Amniotic stem cell (primary cell): Measurements from ENCODE around the gene TMEM63C.

Source experiments
- DNase-seq: peaks from one replicate; lab custom pipeline; 2025; lab: John Stamatoyannopoulos, UW

Gene TMEM63C

GRCh38 chr14:77181603-77182437, at the start of gene TMEM63C:
Gene TMEM63C, plus strand, starts transcription at chr14:77181798. Its CDS starts 37,016 bp downstream, at chr14:77218814.
- DNase-seq = no peak

GRCh38 chr14:77131871-77132486, 49.6 kb upstream of the TMEM63C start:
- DNase-seq = no peak

DNA sequence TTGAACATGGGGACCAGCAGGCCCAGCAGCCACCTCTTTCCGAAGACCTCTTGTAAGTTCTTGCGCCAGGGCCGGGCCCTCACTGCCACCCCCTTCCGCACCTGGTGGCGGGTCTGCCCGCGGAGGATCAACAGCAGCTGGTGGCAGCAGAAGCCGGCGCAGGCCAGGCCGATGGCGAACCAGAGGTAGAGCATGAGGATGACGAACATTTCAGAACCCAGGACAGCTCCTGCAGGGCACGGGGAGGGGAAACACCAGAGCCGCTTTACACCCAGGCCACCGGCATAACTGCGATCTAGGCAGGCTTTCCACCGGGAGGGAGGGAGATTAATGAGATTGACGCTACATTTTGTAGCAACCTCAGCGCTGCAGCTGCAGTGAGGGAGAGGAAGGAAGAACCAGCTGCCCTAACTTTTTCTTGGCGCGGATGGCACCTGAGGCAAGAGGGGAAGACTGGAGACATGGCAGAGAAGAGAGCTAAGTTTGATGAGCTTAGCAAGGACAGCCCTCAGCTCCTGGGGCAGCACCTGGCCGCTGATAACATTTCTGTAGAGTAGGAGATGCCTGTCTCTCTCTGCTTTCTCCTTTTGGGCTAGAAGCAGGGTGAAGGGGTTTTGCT, 47.8 kb upstream of the TMEM63C start:
- peak; percentile 39 for DNase-seq

DNA sequence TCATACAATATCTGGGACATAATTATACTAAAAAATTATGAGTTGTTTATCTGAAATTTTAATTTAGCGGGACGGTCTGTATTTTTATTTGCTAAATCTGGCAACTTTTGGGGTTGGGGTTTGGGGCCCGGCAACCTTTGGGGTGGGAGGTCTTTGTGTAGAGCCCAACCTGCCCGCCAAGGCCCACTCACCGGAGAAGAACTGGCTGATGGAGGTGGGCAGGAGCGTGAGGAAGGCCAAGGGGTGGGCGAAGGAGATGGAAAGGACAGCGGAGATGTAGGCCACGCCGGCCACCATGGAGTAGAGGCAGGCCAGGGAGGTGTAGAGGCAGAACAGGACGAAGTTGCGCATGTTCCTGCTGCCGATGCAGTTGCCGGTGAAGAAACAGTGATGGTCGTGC, 42.6 kb upstream of the TMEM63C start:
- no peak for DNase-seq

DNA sequence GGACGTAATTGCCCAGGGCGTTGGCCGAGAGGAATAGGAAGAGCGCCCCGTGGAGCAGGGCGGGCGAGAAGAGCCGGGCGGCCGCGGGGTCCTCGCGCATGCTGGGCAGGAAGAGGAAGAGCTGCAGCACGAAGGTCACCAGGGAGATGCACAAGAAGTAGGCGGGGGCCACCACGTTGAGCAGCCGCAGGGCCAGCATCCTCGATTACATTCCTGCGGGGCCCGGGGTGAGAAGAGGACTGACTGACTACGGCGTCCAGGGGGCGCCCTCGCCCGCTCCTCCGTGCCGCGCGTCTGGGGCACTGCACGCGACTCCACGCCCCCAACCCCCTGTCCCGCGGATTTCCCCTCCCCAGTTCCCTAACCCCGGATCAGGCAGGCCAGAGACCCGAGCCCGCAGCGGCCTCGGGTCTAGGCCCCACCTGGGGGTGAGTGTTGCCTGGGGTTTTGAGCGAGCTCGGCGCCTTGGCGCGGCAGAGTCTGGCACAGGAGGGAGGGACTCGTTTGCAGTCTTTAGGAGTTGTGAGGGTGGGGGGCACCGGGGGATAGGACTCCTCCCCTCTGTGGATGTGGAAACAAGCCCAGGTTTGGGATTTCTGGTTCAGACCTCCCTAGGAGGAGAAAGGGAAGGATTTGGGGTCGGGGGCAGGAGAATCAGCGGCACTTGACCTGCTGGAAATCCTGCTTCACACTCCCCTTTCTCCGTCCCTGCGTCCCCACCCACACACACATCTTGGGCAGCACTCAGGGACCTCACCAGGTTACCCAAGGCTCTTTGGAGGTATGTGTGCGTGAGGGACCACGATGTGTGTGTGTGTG, 41.8 kb upstream of the TMEM63C start:
- DNase-seq = no peak

- DNase-seq = no peak
Measured at GRCh38 chr14:77140359-77141213, 41.0 kb upstream of the TMEM63C start.

DNA sequence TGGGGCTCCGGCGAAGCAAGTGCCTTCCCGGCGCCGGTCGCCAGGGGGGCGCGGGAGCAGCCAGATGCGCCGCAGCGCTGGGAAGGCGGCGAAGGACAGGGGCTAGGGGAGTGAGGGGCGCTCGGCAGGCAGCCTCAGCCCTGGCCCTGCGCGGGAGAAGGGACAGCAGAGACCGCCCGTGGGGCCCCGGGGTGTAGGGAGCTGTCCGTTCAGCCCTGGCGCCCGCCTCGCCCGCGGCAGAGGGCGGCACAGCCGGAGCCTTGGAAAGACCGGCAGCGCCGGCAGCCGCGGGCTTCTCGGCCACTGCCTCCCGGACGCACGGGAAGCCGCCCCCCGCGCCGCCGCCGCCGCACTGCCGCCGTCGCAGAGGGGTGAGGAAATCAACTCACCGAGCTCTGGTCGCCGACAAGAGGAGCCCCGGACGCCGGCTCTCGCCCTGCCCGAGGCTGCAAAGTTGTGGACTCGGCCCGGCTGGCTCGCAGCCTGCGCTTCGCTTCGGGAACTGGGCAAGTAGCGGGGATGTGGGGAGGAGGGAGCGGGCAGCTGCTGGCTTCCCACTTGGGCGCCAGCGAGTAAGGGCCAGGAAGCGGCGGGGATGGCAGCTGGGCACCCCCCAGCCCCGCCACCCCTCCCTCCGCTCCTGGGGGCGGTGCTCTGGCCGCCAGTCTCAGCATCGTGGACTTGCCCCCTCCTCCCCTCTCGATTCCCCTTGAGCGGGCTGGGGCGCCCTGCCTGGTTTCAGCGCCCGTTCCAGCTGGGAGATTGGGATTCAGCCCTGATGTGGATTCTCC, 40.2 kb upstream of the TMEM63C start, which contains the start of gene ZDHHC22:
Gene ZDHHC22 (minus strand): TSS at position 578 of the 791 bp plus-strand sequence. CDS start 2,053 bp downstream, outside the sequence.
- DNase-seq = no peak

DNA sequence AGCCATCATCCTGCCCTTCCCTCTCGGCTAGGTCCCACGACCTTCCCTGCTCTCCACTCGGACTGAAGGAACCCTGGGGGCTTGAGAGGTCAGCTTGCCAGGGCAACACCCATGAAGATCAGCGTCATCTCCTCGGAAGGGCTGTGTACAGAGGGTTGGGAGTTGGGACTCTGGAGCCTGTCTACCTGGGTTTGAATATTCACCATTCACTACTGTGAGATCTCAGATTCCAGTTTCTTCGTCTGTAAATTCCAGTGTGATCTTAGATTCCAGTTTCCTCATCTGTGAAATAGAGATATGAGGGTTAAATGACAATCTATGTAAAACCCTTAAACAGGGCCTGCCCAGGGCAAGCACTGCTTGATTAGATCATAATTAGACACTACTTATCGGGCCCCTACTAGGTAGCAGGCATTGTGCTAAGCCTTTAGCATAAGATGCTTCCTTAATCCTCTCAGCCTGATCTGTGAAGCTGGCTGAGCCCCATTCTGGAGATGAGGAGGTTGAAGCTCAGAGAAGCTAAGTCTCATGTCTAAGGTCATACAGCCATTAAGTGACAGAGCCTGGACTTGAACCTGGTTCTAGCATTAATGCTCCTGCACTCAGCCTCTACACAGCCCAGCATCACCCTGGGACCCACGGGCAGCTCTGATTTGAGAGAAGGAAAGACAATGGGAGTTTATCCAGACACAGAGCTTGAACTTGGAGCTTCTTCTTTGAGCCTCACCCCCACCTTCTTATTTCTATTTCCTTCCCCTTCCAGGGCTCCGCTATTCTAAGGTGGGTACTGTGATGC, 39.4 kb upstream of the TMEM63C start:
- no peak for DNase-seq

DNA sequence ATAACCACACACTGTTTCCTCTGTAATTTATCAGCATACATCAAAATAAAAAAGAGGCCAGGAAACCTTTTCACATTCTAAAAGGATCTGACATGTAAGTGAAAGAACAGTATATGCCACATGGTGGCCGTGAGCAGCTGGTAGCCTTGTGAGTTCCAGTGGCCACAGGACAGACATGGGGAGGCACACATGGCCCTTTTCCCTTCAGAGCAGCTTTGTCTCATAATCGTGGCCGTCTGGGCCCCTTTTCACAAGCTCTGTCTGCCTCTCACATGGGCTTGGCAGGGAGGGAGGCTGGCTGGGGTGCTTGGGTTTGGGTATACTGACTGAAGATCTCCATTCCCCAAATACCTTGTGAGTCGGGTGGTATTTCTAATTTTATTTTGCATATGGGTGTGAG, 38.5 kb upstream of the TMEM63C start:
- DNase-seq = no peak

DNA sequence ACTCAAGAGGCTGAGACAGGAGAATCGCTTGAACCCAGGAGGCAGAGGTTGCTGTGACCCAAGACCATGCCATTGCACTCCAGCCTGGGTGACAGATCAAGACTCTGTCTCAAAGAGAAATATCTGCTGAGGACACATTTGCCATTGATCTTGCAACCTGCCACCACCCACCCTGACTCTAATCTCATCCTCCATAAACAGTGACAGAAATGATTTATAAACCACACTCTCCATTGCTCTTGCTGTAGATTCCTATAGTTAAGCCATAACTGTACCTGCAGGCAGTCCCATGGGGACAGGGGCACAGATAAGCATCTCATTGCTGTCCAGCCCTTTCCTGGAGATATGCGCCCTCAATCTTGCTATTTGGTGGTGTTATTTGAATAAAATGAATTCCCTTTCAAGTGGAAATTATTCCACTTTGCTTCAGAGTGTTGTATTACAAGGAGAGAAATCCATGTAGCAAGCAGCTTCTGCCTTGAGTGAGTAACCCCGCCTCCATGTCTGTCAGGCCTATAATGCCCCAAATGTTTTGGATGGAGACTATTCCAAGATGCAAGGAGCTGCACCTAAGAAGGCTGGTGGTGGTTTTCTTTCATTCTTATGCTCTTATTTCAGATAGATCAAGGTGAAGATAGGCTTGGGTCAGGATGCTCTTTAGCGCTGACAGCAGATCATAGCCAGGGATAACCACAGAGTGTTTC, 37.0 kb upstream of the TMEM63C start:
- no peak for DNase-seq

- no peak for DNase-seq
Measured at GRCh38 chr14:77145975-77146740, 35.4 kb upstream of the TMEM63C start.

DNA sequence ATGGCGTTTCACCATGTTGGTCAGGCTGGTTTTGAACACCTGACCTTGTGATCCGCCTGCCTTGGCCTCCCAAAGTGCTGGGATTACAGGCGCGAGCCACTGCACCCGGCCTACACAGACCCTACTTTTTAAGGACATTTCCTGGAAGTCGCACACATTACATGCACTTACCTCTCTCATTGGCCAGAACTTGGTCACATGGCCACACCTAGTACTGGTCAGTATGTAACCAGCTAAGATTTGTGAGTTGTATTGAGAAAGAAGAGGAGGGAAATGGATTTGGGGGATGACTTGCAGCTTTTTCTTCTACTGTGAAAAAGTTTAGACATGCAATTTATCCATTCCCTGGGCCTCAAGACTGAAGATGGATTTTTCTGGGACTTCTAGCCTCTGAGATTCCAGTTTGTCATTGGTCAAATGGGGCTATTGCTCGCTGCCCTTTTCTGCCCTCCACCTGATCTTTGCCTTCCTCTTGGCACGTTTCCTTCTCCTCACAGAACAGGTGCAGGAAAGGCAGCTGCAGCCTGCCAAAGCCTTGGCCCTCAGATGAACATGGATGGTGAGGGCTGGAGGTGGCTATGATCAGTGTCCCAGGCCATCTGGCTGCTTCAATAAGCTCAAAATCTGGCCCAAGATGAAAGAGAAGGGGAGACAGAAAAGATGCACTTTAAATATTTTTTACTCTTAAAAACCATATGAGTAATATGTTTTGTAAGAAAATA, 32.9 kb upstream of the TMEM63C start:
- DNase-seq = no peak

- no peak for DNase-seq
Measured at GRCh38 chr14:77151245-77151644, 30.4 kb upstream of the TMEM63C start.

- DNase-seq = no peak
Measured at GRCh38 chr14:77151918-77152588, 29.5 kb upstream of the TMEM63C start.

GRCh38 chr14:77153802-77154201, 27.8 kb upstream of the TMEM63C start:
- no peak for DNase-seq

GRCh38 chr14:77154421-77154820, 27.2 kb upstream of the TMEM63C start:
- DNase-seq = no peak

GRCh38 chr14:77155083-77155482, 26.5 kb upstream of the TMEM63C start:
- DNase-seq = no peak
